Small intestine (tissue), 7 donors: ENCODE results near the gene ZCCHC14. TPM values are rescaled to one million over a fixed set of nuclear protein-coding genes. Genes with fewer than 3 reads are reported as not detected.

Experiments
- DNase-seq, 2 donors: peaks; one replicate each; pipeline versions ENCODE4 v3.0.0 to v3.0.0-alpha.2; 2013
- FAIRE-seq: peaks from 2 replicates; lab custom pipeline; 2012; peaks lifted over from hg19 to GRCh38; lab: Jason Lieb, UNC
- H3K27ac ChIP-seq, 3 donors: one replicate each; pipeline ENCODE4 v1.5.1; 2013; ENCODE audit warnings: low read length in 2 of 3, mild to moderate bottlenecking in 2 of 3, control low read depth in 1 of 3, inconsistent platforms in 1 of 3, low read depth in 1 of 3, moderate library complexity in 1 of 3
- H3K27me3 ChIP-seq, 3 donors: one replicate each; pipeline ENCODE4 v1.6.1; 2013; ENCODE audit warnings: low read length in 3 of 3, inconsistent platforms in 1 of 3; ENCODE audit not compliant: control insufficient read depth in 3 of 3, insufficient read depth in 3 of 3
- H3K36me3 ChIP-seq, 3 donors: one replicate each; pipeline ENCODE4 v1.6.1; 2013; ENCODE audit warnings: low read length in 3 of 3, inconsistent platforms in 1 of 3, low read depth in 1 of 3, mild to moderate bottlenecking in 1 of 3, moderate library complexity in 1 of 3; ENCODE audit not compliant: control insufficient read depth in 3 of 3, insufficient read depth in 2 of 3
- H3K4me1 ChIP-seq, 3 donors: one replicate each; pipeline ENCODE4 v1.6.1; 2013; ENCODE audit warnings: low read length in 2 of 3, inconsistent platforms in 1 of 3, low read depth in 1 of 3, mild to moderate bottlenecking in 1 of 3, moderate library complexity in 1 of 3; ENCODE audit not compliant: control insufficient read depth in 3 of 3, insufficient read depth in 2 of 3
- H3K4me3 ChIP-seq, 3 donors: one replicate each; pipeline ENCODE4 v1.5.1; 2013; ENCODE audit warnings: low read length in 3 of 3, control low read depth in 1 of 3, inconsistent platforms in 1 of 3, low read depth in 1 of 3, mild to moderate bottlenecking in 1 of 3, moderate library complexity in 1 of 3
- H3K9me3 ChIP-seq, 2 donors: one replicate each; pipeline ENCODE4 v1.6.1; 2013; ENCODE audit warnings: low read depth in 1 of 2, low read length in 1 of 2; ENCODE audit not compliant: control insufficient read depth in 2 of 2, insufficient read depth in 1 of 2
- WGBS, 3 donors: extraction: QIAGEN DNeasy Blood & Tissue Kit; methylation state at CpG; one replicate each; pipeline ENCODE4 v1.1.7; 2013; 5-methylcytosine and 5-hydroxymethylcytosine counted together
- polyA plus RNA-seq, 4 donors: library from polyadenylated mRNA; stranded (reverse) in 3 of 4; unstranded in 1 of 4; fragments of 200-250 nt in 3 of 4; fragments of 120-200 nt in 1 of 4; gene quantifications; one replicate each; pipeline versions ENCODE4 v1.2.1 to v1.2.3, GENCODE V29; 2013
- donor health status: healthy with polysubstance abuse.
- donor health status: control.
- donor health status: control.
- donor health status: Bipolar disorder and iron deficiency.
- donor health status: healthy.

Gene ZCCHC14
- polyA plus RNA-seq, 4 donors, result 9.2 to 42.8 (median 13.1) TPM

- peak overlapping the region in 1 of 3 donors; percentile 14 for H3K27ac ChIP-seq
- peaks cover 0 to 30% (median 0%) of the 10 kb centered on the region in 3 donors for H3K36me3 ChIP-seq
- H3K4me1 ChIP-seq, result peaks cover 0 to 4% (median 0%) of the 10 kb centered on the region in 3 donors
- no peaks in the 10 kb centered on the region for H3K9me3 ChIP-seq
- no peak overlapping the region for H3K4me3 ChIP-seq
- no peaks in the 10 kb centered on the region for H3K27me3 ChIP-seq
- WGBS, 3 donors, result 83 to 93% (median 92%) methylated on average over 14 of the region's 14 CpGs
- no peak for FAIRE-seq
- no peak for DNase-seq
These were observed 123.6 kb downstream of the ZCCHC14 start for GRCh38 chr16:87369117-87369765.

GRCh38 chr16:87368029-87368770 is 124.6 kb downstream of the ZCCHC14 start:
- H3K9me3 ChIP-seq, result no peaks in the 10 kb centered on the region
- H3K36me3 ChIP-seq, result peaks cover 0 to 36% (median 0%) of the 10 kb centered on the region in 3 donors
- 43 to 54% (median 46%) methylated on average over 5 of the region's 5 CpGs for WGBS, 3 donors
- peak in 1 of 2 donors; percentile 28 for DNase-seq
- H3K4me1 ChIP-seq, result peaks cover 0 to 4% (median 0%) of the 10 kb centered on the region in 3 donors
- no peak overlapping the region for H3K4me3 ChIP-seq
- no peak for FAIRE-seq
- H3K27ac ChIP-seq, result peak overlapping the region in 1 of 3 donors; percentile 26
- no peaks in the 10 kb centered on the region for H3K27me3 ChIP-seq

GRCh38 chr16:87367529-87367928 is 125.3 kb downstream of the ZCCHC14 start:
- peaks cover 0 to 4% (median 0%) of the 10 kb centered on the region in 3 donors for H3K4me1 ChIP-seq
- FAIRE-seq, result no peak

GRCh38 chr16:87366930-87367329 is 125.9 kb downstream of the ZCCHC14 start:
- Histone ChIP-seq H3K9me3 (no peaks in the 10 kb centered on the region), H3K36me3 (peaks cover 0 to 40% (median 0%) of the 10 kb centered on the region in 3 donors), H3K27ac (no peak overlapping the region), H3K4me3 (no peak overlapping the region), H3K27me3 (no peaks in the 10 kb centered on the region), H3K4me1 (peaks cover 0 to 4% (median 0%) of the 10 kb centered on the region in 3 donors)
- DNase-seq, result no peak
- FAIRE-seq, result no peak
- 71 to 88% (median 75%) methylated on average over 1 of the region's 1 CpG for WGBS, 3 donors

More at GRCh38 chr16:87367529-87367928, 125.3 kb downstream of the ZCCHC14 start:
- Histone ChIP-seq H3K9me3 (no peaks in the 10 kb centered on the region), H3K27me3 (no peaks in the 10 kb centered on the region), H3K27ac (no peak overlapping the region), H3K36me3 (peaks cover 0 to 40% (median 0%) of the 10 kb centered on the region in 3 donors), H3K4me3 (no peak overlapping the region)
- WGBS, 3 donors, result 84 to 90% (median 84%) methylated on average over 9 of the region's 9 CpGs
- no peak for DNase-seq

GRCh38 chr16:87366288-87366687 is 126.5 kb downstream of the ZCCHC14 start:
- Histone ChIP-seq H3K27ac (peak overlapping the region in 1 of 3 donors; percentile 8), H3K36me3 (peaks cover 0 to 47% (median 0%) of the 10 kb centered on the region in 3 donors), H3K4me3 (no peak overlapping the region), H3K27me3 (no peaks in the 10 kb centered on the region), H3K4me1 (peaks cover 0 to 4% (median 0%) of the 10 kb centered on the region in 3 donors), H3K9me3 (no peaks in the 10 kb centered on the region)
- 25 to 68% (median 35%) methylated on average over 4 of the region's 4 CpGs for WGBS, 3 donors
- DNase-seq (peak in 1 of 2 donors; percentile 77), FAIRE-seq (no peak)

- Histone ChIP-seq H3K27ac (no peak overlapping the region), H3K9me3 (no peaks in the 10 kb centered on the region), H3K36me3 (peaks cover 0 to 55% (median 0%) of the 10 kb centered on the region in 3 donors), H3K4me3 (no peak overlapping the region), H3K4me1 (peaks cover 0 to 4% (median 0%) of the 10 kb centered on the region in 3 donors), H3K27me3 (no peaks in the 10 kb centered on the region)
- WGBS, 3 donors, result 85 to 86% (median 85%) methylated on average over 12 to 13 of the region's 13 CpGs
- no peak for FAIRE-seq
- no peak for DNase-seq
These were observed 127.7 kb downstream of the ZCCHC14 start for GRCh38 chr16:87365021-87365713.

GRCh38 chr16:87363771-87364455 is 128.9 kb downstream of the ZCCHC14 start:
- no peaks in the 10 kb centered on the region for H3K27me3 ChIP-seq
- H3K9me3 ChIP-seq, result no peaks in the 10 kb centered on the region
- DNase-seq (peak in 1 of 2 donors; percentile 13), FAIRE-seq (no peak)
- H3K4me1 ChIP-seq, result peaks cover 0 to 2% (median 0%) of the 10 kb centered on the region in 3 donors
- no peak overlapping the region for H3K4me3 ChIP-seq
- H3K27ac ChIP-seq, result peak overlapping the region; percentile 13 to 45 (median 17)
- 24 to 49% (median 44%) methylated on average over 17 of the region's 17 CpGs for WGBS, 3 donors
- peaks cover 4 to 61% (median 6%) of the 10 kb centered on the region in 3 donors for H3K36me3 ChIP-seq
